ENCODE measurements around the gene KDM6A. TPM values are rescaled to one million over a fixed set of nuclear protein-coding genes. Genes with fewer than 3 reads are reported as not detected.
"Not testable (repeated sequence)": the region's sequence is repeated elsewhere in the genome, so short reads cannot be mapped to it uniquely, and the experiment has no call there.

Gene KDM6A
- total and polyA plus RNA-seq, 5 donors: 4.5 to 20.0 (median 13.2) TPM

DNA sequence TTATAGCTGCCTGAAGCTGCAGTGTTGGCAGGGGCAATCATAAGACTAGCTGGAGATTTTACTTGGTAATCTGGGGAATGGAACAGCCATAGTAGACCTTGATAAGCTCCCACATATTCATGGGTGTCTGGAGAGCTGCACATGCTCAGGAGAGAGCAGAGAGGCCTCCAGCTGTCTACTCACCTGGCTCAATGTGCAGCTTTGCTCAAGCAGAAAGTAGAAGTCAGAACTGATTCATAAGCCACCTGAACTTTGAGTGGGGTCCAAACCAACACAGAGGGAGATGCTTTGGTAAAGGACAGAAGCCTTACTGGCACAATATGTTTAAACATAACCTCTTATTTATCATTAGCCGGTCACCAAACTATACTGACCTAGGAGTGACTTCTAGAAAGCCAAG lies 54.4 kb downstream of the KDM6A start:
- WGBS: 86% methylated on average over 1 of the region's 1 CpG
- DNase-seq (no peak), ATAC-seq (no peak)
- peaks cover 2% of the 10 kb centered on the region for H3K4me1 ChIP-seq (ENCODE audit: control insufficient read depth, insufficient read depth, low read length)
- intact Hi-C loops (cut with DNase I): no loop called here
- H3K27me3 ChIP-seq (ENCODE audit: control insufficient read depth, insufficient read depth): no peaks in the 10 kb centered on the region
- H3K9me3 ChIP-seq (ENCODE audit: control insufficient read depth, low read length): no peaks in the 10 kb centered on the region
- H3K4me3 ChIP-seq (ENCODE audit: low read length): no peak overlapping the region
- H3K27ac ChIP-seq (ENCODE audit: low read length): no peak overlapping the region

DNA sequence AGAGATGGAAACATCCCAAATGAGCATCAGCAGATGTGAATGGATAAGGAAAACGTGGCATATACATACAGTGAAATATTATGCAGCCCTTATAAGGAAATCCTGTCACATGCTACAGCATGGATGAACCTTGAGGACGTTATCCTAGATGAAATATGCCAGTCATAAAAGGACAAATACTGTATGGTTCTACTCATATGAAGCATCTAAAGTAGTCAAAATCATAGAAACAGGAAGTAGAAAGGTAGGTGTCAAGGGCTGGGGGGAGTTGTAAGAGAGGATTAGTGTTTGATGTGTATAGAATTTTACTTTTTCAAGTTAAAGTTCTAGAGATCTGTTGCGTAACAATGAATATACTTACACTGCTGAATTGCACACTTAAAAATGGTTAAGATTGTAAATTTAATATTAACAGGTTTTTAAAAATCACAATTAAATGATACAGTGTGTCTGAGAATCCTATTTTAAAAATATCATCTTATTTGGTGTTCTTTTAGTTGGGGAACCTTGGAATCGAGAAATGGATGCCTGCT lies 58.5 kb downstream of the KDM6A start:
- 91% methylated on average over 4 of the region's 4 CpGs for WGBS

DNA sequence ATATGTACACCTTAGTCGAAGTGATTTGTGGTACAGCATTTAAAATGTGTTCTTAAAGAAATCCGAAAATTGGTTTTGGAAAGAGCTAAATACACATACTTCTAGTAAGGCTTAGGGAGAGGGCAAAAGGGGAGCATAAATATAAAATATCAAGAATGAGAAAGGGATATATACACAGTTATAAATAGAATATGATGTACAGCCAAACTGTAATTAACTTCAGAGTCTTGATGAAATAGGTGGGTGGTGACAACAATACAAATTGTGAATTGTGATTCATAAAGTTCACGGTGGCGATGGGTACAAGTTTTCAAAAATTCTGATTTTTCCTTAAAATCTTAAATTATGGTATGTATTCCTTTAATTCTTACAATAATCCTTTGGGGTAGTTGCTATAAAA lies 62.2 kb downstream of the KDM6A start:
- no peak overlapping the region for H3K27ac ChIP-seq (ENCODE audit: low read length)
- 94% methylated on average over 4 of the region's 4 CpGs for WGBS
- no peak for ATAC-seq
- intact Hi-C loops (cut with DNase I): no loop called here
- H3K4me3 ChIP-seq (ENCODE audit: low read length): no peak overlapping the region
- DNase-seq: no peak
- H3K27me3 ChIP-seq (ENCODE audit: control insufficient read depth, insufficient read depth): no peaks in the 10 kb centered on the region
- H3K4me1 ChIP-seq (ENCODE audit: control insufficient read depth, insufficient read depth, low read length): no peaks in the 10 kb centered on the region
- H3K9me3 ChIP-seq (ENCODE audit: control insufficient read depth, low read length): no peaks in the 10 kb centered on the region

More for the DNA sequence above, 58.5 kb downstream of the KDM6A start:
- no peak for ATAC-seq
- DNase-seq: no peak
- Histone ChIP-seq H3K27me3 (ENCODE audit: control insufficient read depth, insufficient read depth) (no peaks in the 10 kb centered on the region), H3K9me3 (ENCODE audit: control insufficient read depth, low read length) (no peaks in the 10 kb centered on the region), H3K4me1 (ENCODE audit: control insufficient read depth, insufficient read depth, low read length) (no peaks in the 10 kb centered on the region), H3K4me3 (ENCODE audit: low read length) (no peak overlapping the region), H3K27ac (ENCODE audit: low read length) (no peak overlapping the region)
- intact Hi-C loops (cut with DNase I): no loop called here

DNA sequence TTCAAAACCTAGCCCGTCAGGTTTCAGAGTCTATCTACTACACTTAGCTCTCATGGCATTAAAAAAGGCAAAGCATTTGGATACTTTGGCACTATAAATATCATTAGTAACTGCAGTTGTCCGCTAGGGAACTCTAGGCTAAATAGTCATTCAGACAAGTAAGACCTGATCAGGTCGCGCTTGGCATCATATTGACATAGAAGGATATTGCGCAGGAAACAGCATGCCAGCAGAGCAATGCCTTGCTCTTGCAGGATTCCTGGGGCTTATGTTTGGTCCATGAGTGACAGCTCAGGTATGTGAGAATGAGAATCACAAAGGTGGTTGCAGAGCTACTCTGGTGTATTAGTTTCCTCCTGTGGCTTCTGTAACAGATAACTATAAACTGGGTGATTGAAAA lies 62.7 kb downstream of the KDM6A start:
- ATAC-seq (no peak), DNase-seq (no peak)
- Histone ChIP-seq H3K4me3 (ENCODE audit: low read length) (no peak overlapping the region), H3K27me3 (ENCODE audit: control insufficient read depth, insufficient read depth) (no peaks in the 10 kb centered on the region), H3K9me3 (ENCODE audit: control insufficient read depth, low read length) (no peaks in the 10 kb centered on the region), H3K4me1 (ENCODE audit: control insufficient read depth, insufficient read depth, low read length) (no peaks in the 10 kb centered on the region), H3K27ac (ENCODE audit: low read length) (no peak overlapping the region)
- WGBS: 89% methylated on average over 5 of the region's 5 CpGs
- intact Hi-C loops (cut with DNase I): no loop called here

DNA sequence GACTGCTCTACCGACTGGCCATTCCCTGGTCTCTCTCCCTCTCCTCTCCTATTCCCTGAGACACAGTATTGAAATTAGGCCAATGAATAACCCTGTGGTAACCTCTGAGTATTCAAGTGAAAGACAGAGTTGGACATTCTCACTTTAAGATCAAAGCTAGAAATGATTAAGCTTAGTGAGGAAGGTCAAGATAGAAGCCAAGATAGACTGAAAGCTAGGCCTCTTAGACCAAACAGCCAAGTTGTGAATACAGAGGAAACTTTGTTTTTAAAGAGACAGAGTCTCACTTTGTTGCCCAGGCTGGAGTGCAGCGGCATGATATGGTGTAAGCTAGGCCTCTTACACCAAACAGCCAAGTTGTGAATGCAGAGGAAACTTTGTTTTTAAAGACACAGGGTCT lies 64.6 kb downstream of the KDM6A start:
- intact Hi-C loops (cut with DNase I): no loop called here
- Histone ChIP-seq H3K27ac (ENCODE audit: low read length) (no peak overlapping the region), H3K4me3 (ENCODE audit: low read length) (no peak overlapping the region), H3K9me3 (ENCODE audit: control insufficient read depth, low read length) (no peaks in the 10 kb centered on the region), H3K27me3 (ENCODE audit: control insufficient read depth, insufficient read depth) (no peaks in the 10 kb centered on the region), H3K4me1 (ENCODE audit: control insufficient read depth, insufficient read depth, low read length) (no peaks in the 10 kb centered on the region)
- DNase-seq (no peak), ATAC-seq (no peak)
- WGBS: 65% methylated on average over 2 of the region's 2 CpGs

DNA sequence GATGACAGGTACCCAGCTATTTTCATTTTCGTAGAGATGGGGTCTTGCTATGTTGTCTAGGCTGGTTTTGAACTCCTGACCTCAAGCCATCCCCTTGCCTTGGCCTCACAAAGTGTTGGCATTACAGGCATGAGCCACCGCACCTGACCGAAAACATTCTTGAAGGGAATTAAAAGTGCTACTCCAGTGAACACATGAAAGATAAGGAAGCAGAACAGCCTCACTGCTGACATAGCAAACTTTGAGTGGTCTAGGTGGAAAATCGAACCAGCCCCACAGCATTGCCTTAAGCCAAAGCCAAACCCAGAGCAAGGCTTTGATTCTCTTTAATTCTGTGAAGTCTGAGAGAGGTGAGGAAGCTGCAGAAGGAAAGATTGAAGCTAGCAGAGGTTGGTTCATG lies 65.1 kb downstream of the KDM6A start:
- intact Hi-C loops (cut with DNase I): no loop called here
- no peak overlapping the region for H3K4me3 ChIP-seq (ENCODE audit: low read length)
- no peaks in the 10 kb centered on the region for H3K9me3 ChIP-seq (ENCODE audit: control insufficient read depth, low read length)
- no peak overlapping the region for H3K27ac ChIP-seq (ENCODE audit: low read length)
- H3K4me1 ChIP-seq (ENCODE audit: control insufficient read depth, insufficient read depth, low read length): no peaks in the 10 kb centered on the region
- whole genome bisulfite sequencing: 68% methylated on average over 4 of the region's 4 CpGs
- DNase-seq (no peak), ATAC-seq (no peak)
- no peaks in the 10 kb centered on the region for H3K27me3 ChIP-seq (ENCODE audit: control insufficient read depth, insufficient read depth)

DNA sequence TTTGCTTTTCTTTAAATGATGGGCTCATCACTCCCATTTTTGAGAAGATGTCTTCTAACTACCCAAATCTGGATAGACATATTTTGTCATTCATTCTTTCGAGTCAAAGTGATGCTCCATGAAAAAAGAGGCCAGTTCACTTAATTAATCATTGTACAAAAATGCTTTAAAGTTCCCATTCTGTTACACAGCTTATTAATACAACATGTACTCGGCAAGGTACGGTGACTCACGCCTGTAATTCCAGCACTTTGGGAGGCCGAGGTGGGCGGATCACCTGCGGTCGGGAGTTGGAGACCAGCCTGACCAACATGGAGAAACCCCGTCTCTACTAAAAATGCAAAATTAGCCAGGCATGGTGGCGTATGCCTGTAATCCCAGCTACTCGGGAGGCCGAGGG lies 67.6 kb downstream of the KDM6A start:
- ATAC-seq; H3K9me3 ChIP-seq (ENCODE audit: control insufficient read depth, low read length); H3K27ac ChIP-seq (ENCODE audit: low read length); H3K4me1 ChIP-seq (ENCODE audit: control insufficient read depth, insufficient read depth, low read length); H3K4me3 ChIP-seq (ENCODE audit: low read length); H3K27me3 ChIP-seq (ENCODE audit: control insufficient read depth, insufficient read depth); intact Hi-C loops (cut with DNase I); DNase-seq: not testable (repeated sequence)
- WGBS: 97% methylated on average over 12 of the region's 12 CpGs

DNA sequence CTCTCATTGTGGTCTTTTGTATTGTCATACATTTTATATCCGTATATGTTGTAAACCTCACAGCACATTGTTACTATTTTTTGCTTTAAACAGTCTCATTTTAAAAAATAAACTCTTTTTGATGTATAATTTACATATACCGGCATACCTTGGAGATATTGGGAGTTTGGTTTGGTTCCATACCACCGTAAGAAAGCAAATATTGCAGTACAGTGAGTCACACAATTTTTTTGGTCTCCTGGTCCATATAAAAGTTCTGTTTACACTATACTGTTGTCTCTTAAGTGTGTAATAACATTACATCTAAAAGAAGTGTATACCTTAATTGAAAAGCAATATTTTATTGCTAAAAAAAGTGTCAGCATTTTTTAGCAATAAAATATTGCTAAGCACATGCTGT lies 70.0 kb downstream of the KDM6A start:
- no peak for DNase-seq
- no peak overlapping the region for H3K4me3 ChIP-seq (ENCODE audit: low read length)
- ATAC-seq: no peak
- no peaks in the 10 kb centered on the region for H3K27me3 ChIP-seq (ENCODE audit: control insufficient read depth, insufficient read depth)
- intact Hi-C loops (cut with DNase I): no loop called here
- no peaks in the 10 kb centered on the region for H3K9me3 ChIP-seq (ENCODE audit: control insufficient read depth, low read length)
- 94% methylated on average over 3 of the region's 3 CpGs for WGBS
- H3K27ac ChIP-seq (ENCODE audit: low read length): no peak overlapping the region
- H3K4me1 ChIP-seq (ENCODE audit: control insufficient read depth, insufficient read depth, low read length): no peaks in the 10 kb centered on the region

DNA sequence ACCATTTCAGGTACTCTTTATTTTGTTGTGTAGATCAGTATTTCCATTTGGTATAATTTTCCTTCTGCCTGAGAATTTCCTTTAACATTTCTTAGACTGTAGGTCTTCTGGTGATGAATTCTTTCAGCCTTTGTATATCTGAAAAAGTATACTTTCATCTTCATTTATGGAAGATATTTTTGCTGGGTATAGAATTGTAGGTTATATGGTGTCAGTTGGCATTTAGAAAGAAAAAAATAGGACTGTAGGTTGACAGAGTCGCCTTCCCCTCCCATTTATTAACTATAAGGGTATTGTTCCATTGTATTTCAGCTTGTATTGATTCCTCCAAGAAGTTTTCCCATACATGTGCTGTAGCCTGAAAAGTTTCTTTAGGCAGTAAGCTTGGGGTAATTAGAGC lies 71.9 kb downstream of the KDM6A start:
- 100% methylated on average over 1 of the region's 1 CpG for WGBS
- H3K9me3 ChIP-seq (ENCODE audit: control insufficient read depth, low read length): no peaks in the 10 kb centered on the region
- no peak for DNase-seq
- H3K27me3 ChIP-seq (ENCODE audit: control insufficient read depth, insufficient read depth): no peaks in the 10 kb centered on the region
- no peak overlapping the region for H3K4me3 ChIP-seq (ENCODE audit: low read length)
- ATAC-seq: no peak
- no peaks in the 10 kb centered on the region for H3K4me1 ChIP-seq (ENCODE audit: control insufficient read depth, insufficient read depth, low read length)
- intact Hi-C loops (cut with DNase I): no loop called here
- H3K27ac ChIP-seq (ENCODE audit: low read length): no peak overlapping the region

DNA sequence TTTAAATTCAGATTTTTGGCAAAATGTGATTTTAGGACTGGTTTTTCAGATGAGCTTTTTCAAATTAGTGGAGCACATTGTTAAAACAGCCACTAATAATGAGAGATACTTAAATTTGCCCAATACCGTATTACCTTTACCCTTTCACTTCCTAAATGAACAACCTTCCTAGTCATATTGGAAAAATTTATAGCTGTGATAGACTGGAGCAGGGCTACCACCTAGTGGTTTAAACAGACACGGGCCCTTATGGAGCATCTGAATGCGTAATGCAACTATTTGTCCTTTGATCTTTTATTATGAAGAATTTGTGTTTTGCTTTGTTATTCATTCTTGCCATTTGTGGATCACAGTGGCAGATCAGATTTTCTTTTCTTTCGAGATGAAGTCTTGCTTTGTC lies 72.7 kb downstream of the KDM6A start:
- no peaks in the 10 kb centered on the region for H3K9me3 ChIP-seq (ENCODE audit: control insufficient read depth, low read length)
- intact Hi-C loops (cut with DNase I): no loop called here
- no peak overlapping the region for H3K27ac ChIP-seq (ENCODE audit: low read length)
- no peaks in the 10 kb centered on the region for H3K4me1 ChIP-seq (ENCODE audit: control insufficient read depth, insufficient read depth, low read length)
- H3K4me3 ChIP-seq (ENCODE audit: low read length): no peak overlapping the region
- WGBS: 91% methylated on average over 4 of the region's 4 CpGs
- DNase-seq (no peak), ATAC-seq (no peak)
- no peaks in the 10 kb centered on the region for H3K27me3 ChIP-seq (ENCODE audit: control insufficient read depth, insufficient read depth)

DNA sequence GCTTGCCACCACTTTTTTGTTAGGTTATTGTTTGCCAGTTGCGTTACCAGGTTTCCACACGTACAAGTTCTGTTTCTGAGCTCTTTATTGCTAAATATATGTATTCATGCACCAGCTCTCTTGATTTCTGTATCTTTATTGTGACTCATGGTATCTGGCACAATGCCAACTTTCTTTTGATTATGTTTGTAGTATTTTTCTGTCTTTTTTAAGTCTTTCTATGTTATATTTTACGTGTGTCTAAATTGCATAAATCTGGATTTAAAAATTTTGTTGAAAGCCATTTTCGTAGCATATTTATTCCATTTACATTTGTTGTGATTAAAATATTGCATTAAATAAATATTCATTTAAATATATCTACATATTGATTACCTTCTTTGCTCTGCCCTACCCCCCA lies 73.8 kb downstream of the KDM6A start:
- Histone ChIP-seq H3K27me3 (ENCODE audit: control insufficient read depth, insufficient read depth) (no peaks in the 10 kb centered on the region), H3K4me3 (ENCODE audit: low read length) (no peak overlapping the region), H3K4me1 (ENCODE audit: control insufficient read depth, insufficient read depth, low read length) (peaks cover 2% of the 10 kb centered on the region), H3K9me3 (ENCODE audit: control insufficient read depth, low read length) (no peaks in the 10 kb centered on the region), H3K27ac (ENCODE audit: low read length) (no peak overlapping the region)
- WGBS: 93% methylated on average over 4 of the region's 4 CpGs
- DNase-seq (no peak), ATAC-seq (no peak)
- intact Hi-C loops (cut with DNase I): no loop called here

DNA sequence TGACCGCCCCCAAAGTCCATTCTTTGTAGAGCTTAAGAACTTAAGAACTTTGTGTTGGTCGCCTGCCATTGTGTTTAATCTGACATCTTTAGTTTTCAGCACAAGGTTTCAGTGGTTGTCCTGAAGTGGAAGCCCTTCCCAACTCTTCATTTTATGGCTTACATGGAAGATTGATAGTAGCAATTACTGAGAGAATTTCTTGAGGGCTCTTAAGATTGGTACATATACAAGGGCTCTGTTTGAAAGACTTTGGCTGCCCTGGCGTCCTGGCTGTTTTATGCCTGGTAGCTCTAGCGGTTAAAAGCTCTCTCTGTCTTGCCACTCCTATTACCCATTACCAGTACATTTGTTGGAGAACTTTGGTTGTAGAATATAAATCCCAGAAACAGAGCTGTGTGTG lies 75.0 kb downstream of the KDM6A start:
- Histone ChIP-seq H3K27ac (ENCODE audit: low read length) (no peak overlapping the region), H3K4me3 (ENCODE audit: low read length) (no peak overlapping the region), H3K4me1 (ENCODE audit: control insufficient read depth, insufficient read depth, low read length) (peaks cover 2% of the 10 kb centered on the region), H3K9me3 (ENCODE audit: control insufficient read depth, low read length) (no peaks in the 10 kb centered on the region), H3K27me3 (ENCODE audit: control insufficient read depth, insufficient read depth) (no peaks in the 10 kb centered on the region)
- WGBS: 95% methylated on average over 4 of the region's 4 CpGs
- intact Hi-C loops (cut with DNase I): no loop called here
- ATAC-seq (no peak), DNase-seq (no peak)

Measured in right cardiac atrium (tissue), 5 donors.